Stimulated activated memory B cell treated with anti-CD40 and anti-IgM and Interleukin-4, amounts not matched to agents 10 μg/mL and 1 μg/mL and 100 μg/mL, for 72 hours (primary cell): ENCODE data around the gene HCN1.
"Not testable (repeated sequence)": the region's sequence is repeated elsewhere in the genome, so short reads cannot be mapped to it uniquely, and the experiment has no call there.

Experiments used
- ATAC-seq: fragments of 150-1000 bp; cut with Tn5 transposase; 2 replicates; pipeline ENCODE4 v1.10.0; 2021
- H3K27ac Mint-ChIP-seq: one replicate; pipeline ENCODE4 v1.8.0; 2022; ENCODE audit warnings: mild to moderate bottlenecking, mixed read lengths
- H3K27me3 Mint-ChIP-seq: one replicate; pipeline ENCODE4 v1.8.0; 2022; ENCODE audit warnings: mixed read lengths
- H3K36me3 Mint-ChIP-seq: one replicate; pipeline ENCODE4 v1.8.0; 2022; ENCODE audit warnings: mixed read lengths
- H3K4me1 Mint-ChIP-seq: one replicate; pipeline ENCODE4 v1.8.0; 2022; ENCODE audit warnings: mixed read lengths
- H3K4me3 Mint-ChIP-seq: one replicate; pipeline ENCODE4 v1.8.0; 2022; ENCODE audit warnings: mild to moderate bottlenecking, moderate library complexity, mixed read lengths
- H3K9me3 Mint-ChIP-seq: one replicate; pipeline ENCODE4 v1.8.0; 2022; ENCODE audit warnings: mixed read lengths

Gene HCN1

DNA sequence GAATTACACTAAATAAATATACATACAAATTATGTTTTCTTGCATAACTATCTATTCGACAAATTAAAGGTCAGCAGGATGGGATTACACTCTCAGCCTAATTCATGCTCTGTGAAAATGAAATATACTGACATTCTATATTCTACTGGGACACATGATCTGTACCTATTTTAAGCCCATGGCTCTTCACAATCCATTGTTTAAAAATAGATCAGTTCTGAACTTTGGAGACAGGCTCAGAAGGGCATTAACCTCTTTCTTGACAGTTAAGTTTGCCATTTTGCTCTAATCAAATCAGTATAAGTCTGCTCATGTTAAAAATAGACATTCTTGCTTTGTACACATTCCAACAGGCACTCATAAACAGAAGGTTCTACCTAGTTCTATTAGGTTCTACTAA lies 361.2 kb downstream of the HCN1 start:
- Mint-ChIP-seq H3K27me3 (no peaks in the 10 kb centered on the region), H3K4me1 (no peaks in the 10 kb centered on the region), H3K27ac (no peak overlapping the region), H3K9me3 (no peaks in the 10 kb centered on the region), H3K36me3 (no peaks in the 10 kb centered on the region), H3K4me3 (no peak overlapping the region)
- ATAC-seq = no peak

DNA sequence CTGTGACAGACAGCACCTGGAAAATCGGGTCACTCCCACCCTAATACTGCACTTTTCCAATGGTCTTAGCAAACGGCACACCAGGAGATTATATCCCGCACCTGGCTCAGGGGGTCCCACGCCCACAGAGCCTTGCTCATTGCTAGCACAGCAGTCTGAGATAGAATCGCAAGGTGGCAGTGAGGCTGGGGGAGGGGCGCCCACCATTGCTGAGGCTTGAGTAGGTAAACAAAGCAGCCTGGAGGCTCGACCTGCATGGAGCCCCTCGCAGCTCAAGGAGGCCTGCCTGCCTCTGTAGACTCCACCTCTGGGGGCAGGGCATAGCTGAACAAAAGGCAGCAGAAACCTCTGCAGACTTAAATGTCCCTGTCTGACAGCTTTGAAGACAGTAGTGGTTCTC lies 383.6 kb downstream of the HCN1 start:
- H3K4me1 Mint-ChIP-seq, H3K36me3 Mint-ChIP-seq, H3K27ac Mint-ChIP-seq, H3K27me3 Mint-ChIP-seq, H3K4me3 Mint-ChIP-seq, ATAC-seq: not testable (repeated sequence)
- H3K9me3 Mint-ChIP-seq = peaks cover 14% of the 10 kb centered on the region

DNA sequence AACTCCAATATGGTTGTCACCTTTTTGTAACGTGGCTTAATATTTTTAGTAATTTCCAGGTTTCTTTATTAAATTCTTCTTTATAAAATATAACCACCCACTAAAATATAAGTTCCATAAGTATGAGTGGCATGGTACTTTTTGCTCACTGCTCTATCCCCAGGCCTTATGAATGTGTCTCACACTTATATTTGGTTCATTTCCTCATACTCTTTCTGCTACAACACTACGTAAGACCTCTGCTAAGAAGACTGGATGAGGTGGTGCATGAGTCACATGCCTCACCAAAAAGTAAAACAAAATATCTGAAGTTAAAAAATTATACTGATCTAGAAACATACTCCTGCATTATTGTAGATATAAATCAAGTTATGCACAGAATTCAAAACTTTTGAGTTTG lies 400.9 kb downstream of the HCN1 start:
- H3K27ac Mint-ChIP-seq = no peak overlapping the region
- H3K36me3 Mint-ChIP-seq = no peaks in the 10 kb centered on the region
- H3K4me1 Mint-ChIP-seq = no peaks in the 10 kb centered on the region
- no peak overlapping the region for H3K4me3 Mint-ChIP-seq
- no peak for ATAC-seq
- H3K27me3 Mint-ChIP-seq = no peaks in the 10 kb centered on the region
- peaks cover under 1% of the 10 kb centered on the region for H3K9me3 Mint-ChIP-seq

DNA sequence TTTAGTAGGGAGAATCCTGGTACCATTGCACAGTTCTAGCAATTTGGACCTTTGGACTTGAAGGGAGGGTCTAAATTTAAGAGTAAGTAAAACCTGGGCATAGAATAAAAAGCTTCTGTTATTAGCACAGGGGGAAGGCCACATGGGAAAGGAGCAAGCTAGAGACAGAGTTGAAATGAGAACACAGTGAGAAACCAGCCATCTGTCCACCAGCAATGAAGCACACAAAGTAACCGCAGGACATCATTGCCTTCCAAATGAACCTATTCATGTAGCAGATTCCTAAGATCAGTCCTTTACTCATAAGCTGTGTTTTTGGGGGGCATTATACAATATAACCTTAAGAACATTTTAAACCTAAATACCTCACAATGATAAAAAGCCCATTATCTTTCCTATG lies 407.4 kb downstream of the HCN1 start:
- H3K27me3 Mint-ChIP-seq = no peaks in the 10 kb centered on the region
- H3K27ac Mint-ChIP-seq = no peak overlapping the region
- no peaks in the 10 kb centered on the region for H3K4me1 Mint-ChIP-seq
- H3K4me3 Mint-ChIP-seq = no peak overlapping the region
- no peak for ATAC-seq
- no peaks in the 10 kb centered on the region for H3K36me3 Mint-ChIP-seq
- peaks cover 5% of the 10 kb centered on the region for H3K9me3 Mint-ChIP-seq

GRCh38 chr5:45284436-45284835 lies 411.7 kb downstream of the HCN1 start:
- no peaks in the 10 kb centered on the region for H3K36me3 Mint-ChIP-seq
- no peak for ATAC-seq
- peaks cover 5% of the 10 kb centered on the region for H3K9me3 Mint-ChIP-seq
- no peaks in the 10 kb centered on the region for H3K27me3 Mint-ChIP-seq
- no peaks in the 10 kb centered on the region for H3K4me1 Mint-ChIP-seq
- no peak overlapping the region for H3K4me3 Mint-ChIP-seq
- H3K27ac Mint-ChIP-seq = no peak overlapping the region

- Mint-ChIP-seq H3K9me3 (peaks cover 3% of the 10 kb centered on the region), H3K36me3 (no peaks in the 10 kb centered on the region), H3K4me3 (no peak overlapping the region), H3K27ac (no peak overlapping the region), H3K27me3 (no peaks in the 10 kb centered on the region), H3K4me1 (no peaks in the 10 kb centered on the region)
- no peak for ATAC-seq
Measured at GRCh38 chr5:45281081-45281480, 415.1 kb downstream of the HCN1 start.

- Mint-ChIP-seq H3K4me1 (no peaks in the 10 kb centered on the region), H3K4me3 (no peak overlapping the region), H3K36me3 (no peaks in the 10 kb centered on the region), H3K27ac (no peak overlapping the region), H3K9me3 (peaks cover 3% of the 10 kb centered on the region), H3K27me3 (no peaks in the 10 kb centered on the region)
- no peak for ATAC-seq
Measured at GRCh38 chr5:45279109-45279508, 417.1 kb downstream of the HCN1 start.

DNA sequence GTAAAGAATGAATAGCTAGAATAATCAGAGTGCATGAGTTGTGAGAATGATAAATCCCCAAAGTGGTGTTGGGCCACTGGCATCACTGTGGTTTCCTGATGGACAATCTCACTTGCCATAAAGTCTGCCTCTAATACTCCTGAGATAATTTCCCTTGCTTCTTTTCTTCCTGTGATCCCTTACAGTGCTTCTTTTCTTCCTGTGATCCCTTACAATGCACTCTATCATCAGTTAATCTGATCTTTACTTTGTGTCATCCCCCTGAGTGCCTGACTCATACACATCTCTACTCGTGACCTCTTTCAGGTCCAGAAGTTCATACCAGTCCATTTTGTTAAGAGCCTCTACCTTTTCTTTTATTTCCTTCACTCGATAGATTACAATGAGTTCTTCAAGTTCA lies 418.3 kb downstream of the HCN1 start:
- H3K4me3 Mint-ChIP-seq = no peak overlapping the region
- H3K27ac Mint-ChIP-seq = no peak overlapping the region
- no peaks in the 10 kb centered on the region for H3K27me3 Mint-ChIP-seq
- no peaks in the 10 kb centered on the region for H3K4me1 Mint-ChIP-seq
- no peak for ATAC-seq
- peaks cover 3% of the 10 kb centered on the region for H3K9me3 Mint-ChIP-seq
- no peaks in the 10 kb centered on the region for H3K36me3 Mint-ChIP-seq

DNA sequence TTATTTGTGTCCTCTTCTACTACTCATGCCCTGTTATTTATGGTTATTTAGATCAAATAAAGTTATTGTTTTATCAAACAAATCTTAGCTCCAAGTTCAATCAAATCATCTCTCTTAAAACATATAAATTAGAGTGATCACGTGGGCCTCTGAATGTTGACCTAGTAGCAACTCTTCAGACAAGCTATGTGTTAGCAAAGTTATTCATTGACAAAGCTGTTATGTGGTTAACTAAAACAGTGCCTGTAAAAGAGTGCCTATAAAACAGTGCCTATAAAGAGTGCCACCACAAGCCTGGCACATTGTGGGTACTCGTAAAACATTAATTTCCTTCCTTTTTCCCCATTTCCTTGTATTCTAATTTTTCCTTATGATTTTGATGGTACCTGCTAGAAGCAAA lies 421.9 kb downstream of the HCN1 start:
- Mint-ChIP-seq H3K9me3 (peaks cover 2% of the 10 kb centered on the region), H3K4me1 (no peaks in the 10 kb centered on the region), H3K4me3 (no peak overlapping the region), H3K36me3 (no peaks in the 10 kb centered on the region), H3K27ac (no peak overlapping the region), H3K27me3 (no peaks in the 10 kb centered on the region)
- no peak for ATAC-seq

GRCh38 chr5:45271626-45272025 lies 424.6 kb downstream of the HCN1 start:
- H3K27me3 Mint-ChIP-seq = no peaks in the 10 kb centered on the region
- H3K9me3 Mint-ChIP-seq = peaks cover 2% of the 10 kb centered on the region
- H3K36me3 Mint-ChIP-seq = no peaks in the 10 kb centered on the region
- no peak overlapping the region for H3K4me3 Mint-ChIP-seq
- H3K27ac Mint-ChIP-seq = no peak overlapping the region
- no peaks in the 10 kb centered on the region for H3K4me1 Mint-ChIP-seq
- ATAC-seq = no peak

DNA sequence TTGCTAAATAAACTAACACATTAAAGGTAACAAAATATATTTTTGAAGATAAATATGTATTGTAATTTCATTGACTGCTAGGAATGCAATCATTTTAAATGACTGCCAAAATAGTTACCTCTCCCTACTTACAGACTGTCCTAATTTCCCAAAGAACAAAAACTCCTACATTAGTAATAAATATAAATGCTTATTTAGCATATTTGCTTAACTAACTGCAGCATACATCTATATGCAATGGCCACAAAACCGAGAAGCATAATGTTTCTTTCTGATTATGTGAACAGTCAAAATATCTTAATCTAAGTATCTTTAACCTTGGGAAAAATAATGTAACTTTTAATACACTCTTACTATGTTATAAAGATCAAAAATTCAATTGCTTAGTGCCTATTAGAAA lies 431.7 kb downstream of the HCN1 start:
- peaks cover 3% of the 10 kb centered on the region for H3K9me3 Mint-ChIP-seq
- no peak overlapping the region for H3K27ac Mint-ChIP-seq
- ATAC-seq = no peak
- no peaks in the 10 kb centered on the region for H3K27me3 Mint-ChIP-seq
- H3K36me3 Mint-ChIP-seq = no peaks in the 10 kb centered on the region
- no peaks in the 10 kb centered on the region for H3K4me1 Mint-ChIP-seq
- H3K4me3 Mint-ChIP-seq = no peak overlapping the region

DNA sequence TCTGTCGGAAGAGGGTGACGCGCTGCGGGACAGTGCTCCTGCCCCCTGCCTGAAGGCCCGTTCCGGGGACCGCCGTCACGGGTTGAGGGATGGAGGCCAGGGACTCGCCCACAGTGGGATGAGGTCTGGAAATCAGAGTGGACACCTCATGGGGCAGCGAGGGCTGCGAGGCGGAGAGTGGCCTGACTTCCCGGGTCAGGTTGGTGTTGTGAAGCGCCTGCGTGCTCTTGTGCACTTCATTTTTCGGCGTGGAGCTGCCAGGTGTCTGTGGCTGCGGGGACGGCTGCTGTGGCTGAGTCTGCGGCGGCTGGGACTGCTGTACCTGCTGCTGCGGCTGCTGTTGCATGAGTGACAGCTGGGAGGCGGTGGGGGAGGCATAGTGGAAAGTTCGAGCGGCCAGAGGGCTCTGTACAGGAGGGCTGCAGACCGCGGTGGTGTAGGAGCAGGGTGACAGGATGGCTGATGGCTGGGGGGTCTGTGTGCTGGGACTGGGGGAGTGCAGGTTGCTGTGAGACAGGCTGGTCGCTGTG lies 434.1 kb downstream of the HCN1 start:
- Mint-ChIP-seq H3K36me3 (no peaks in the 10 kb centered on the region), H3K4me3 (no peak overlapping the region), H3K27me3 (no peaks in the 10 kb centered on the region), H3K27ac (no peak overlapping the region), H3K4me1 (no peaks in the 10 kb centered on the region), H3K9me3 (peaks cover 3% of the 10 kb centered on the region)
- peak; percentile 36 for ATAC-seq

DNA sequence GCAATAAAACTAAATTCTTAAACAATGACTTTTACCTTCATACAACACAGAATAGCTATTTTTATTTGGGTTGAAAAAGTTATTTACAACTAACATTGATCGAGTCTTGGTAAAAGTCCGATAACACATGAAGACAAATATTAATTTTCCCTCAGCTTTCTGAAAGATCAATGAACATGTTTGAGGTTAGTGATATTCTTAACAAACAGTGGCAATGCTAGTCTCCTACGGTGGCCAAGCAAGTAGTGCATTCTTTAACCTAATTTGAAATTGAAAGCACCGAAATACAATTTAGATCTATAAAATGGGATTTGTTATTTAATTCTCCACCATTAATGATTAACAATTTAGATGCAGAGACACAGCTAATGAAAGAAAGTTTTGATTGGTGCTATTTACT lies 435.1 kb downstream of the HCN1 start:
- H3K9me3 Mint-ChIP-seq = peaks cover 3% of the 10 kb centered on the region
- H3K27me3 Mint-ChIP-seq = no peaks in the 10 kb centered on the region
- no peak overlapping the region for H3K27ac Mint-ChIP-seq
- H3K36me3 Mint-ChIP-seq = no peaks in the 10 kb centered on the region
- no peak for ATAC-seq
- H3K4me3 Mint-ChIP-seq = no peak overlapping the region
- no peaks in the 10 kb centered on the region for H3K4me1 Mint-ChIP-seq

DNA sequence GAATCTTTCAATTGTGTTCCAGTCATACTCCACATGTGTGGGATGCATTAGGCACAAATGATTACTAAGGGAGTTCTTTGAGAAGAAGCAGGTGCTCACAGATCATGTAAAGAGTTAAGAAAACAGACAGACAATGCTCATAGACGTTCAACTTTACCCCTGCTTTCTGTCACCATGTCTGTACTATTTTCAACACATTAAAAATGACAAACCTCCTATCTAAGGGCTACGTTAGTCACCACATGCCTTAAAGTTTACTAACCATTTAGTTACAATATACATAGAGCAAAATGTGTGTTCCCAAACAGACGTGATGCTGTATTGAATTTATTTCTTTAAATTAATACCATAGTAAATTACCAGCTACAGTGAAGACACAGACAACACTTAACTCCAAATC lies 435.9 kb downstream of the HCN1 start:
- Mint-ChIP-seq H3K4me1 (no peaks in the 10 kb centered on the region), H3K27ac (no peak overlapping the region), H3K27me3 (no peaks in the 10 kb centered on the region), H3K36me3 (no peaks in the 10 kb centered on the region), H3K9me3 (peaks cover 3% of the 10 kb centered on the region), H3K4me3 (no peak overlapping the region)
- no peak for ATAC-seq

DNA sequence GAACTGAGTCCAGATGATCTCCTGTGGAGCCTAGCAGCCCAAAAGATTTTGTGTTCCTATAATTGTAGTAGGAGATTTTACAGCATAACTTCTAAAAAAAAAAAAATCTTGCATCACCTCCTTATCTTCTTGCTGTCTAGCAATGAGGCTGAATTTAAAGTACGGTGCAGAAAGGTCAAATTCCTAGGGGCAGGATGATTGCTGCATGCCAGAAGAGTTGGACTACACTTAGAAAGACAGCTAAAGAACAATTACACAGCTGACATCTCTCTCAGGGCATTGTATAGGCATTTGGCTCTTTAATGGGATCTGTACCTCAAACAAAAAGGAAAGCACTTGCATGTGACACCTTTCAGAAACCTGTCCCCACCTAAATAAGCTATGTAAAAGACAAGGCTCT lies 443.2 kb downstream of the HCN1 start:
- Mint-ChIP-seq H3K36me3 (no peaks in the 10 kb centered on the region), H3K4me1 (no peaks in the 10 kb centered on the region), H3K27ac (no peak overlapping the region), H3K9me3 (peaks cover 4% of the 10 kb centered on the region), H3K27me3 (no peaks in the 10 kb centered on the region), H3K4me3 (no peak overlapping the region)
- no peak for ATAC-seq

GRCh38 chr5:45252541-45252940 lies 443.6 kb downstream of the HCN1 start:
- no peak overlapping the region for H3K27ac Mint-ChIP-seq
- no peaks in the 10 kb centered on the region for H3K4me1 Mint-ChIP-seq
- no peak overlapping the region for H3K4me3 Mint-ChIP-seq
- peaks cover 7% of the 10 kb centered on the region for H3K9me3 Mint-ChIP-seq
- H3K36me3 Mint-ChIP-seq = no peaks in the 10 kb centered on the region
- H3K27me3 Mint-ChIP-seq = no peaks in the 10 kb centered on the region
- ATAC-seq = no peak

DNA sequence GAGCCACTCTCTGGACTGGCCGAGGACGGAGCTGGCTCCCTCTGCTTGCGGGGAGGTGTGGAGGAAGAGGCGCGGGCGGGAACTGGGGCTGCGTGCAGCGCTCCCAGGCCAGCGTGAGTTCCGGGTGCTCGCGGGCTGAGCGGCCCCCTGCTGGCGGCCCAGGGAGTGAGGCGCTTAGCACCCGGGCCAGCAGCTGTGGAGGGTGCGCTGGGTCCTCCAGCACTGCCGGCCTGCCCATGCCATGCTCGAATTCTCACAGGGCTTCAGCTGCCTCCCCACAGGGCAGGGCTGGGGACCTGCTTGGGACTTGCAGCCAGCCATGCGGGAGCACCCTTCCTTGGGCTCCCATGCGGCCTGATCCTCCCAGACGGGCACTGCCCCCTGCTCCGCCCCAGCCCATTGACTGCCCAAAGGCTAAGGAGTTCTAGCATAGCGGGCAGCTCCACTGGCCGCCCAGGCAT lies 470.6 kb downstream of the HCN1 start:
- no peak for ATAC-seq
- peaks cover 2% of the 10 kb centered on the region for H3K9me3 Mint-ChIP-seq
- no peaks in the 10 kb centered on the region for H3K4me1 Mint-ChIP-seq
- H3K4me3 Mint-ChIP-seq = no peak overlapping the region
- H3K27me3 Mint-ChIP-seq = no peaks in the 10 kb centered on the region
- no peak overlapping the region for H3K27ac Mint-ChIP-seq
- H3K36me3 Mint-ChIP-seq = no peaks in the 10 kb centered on the region
